PC-9 (cell line): ENCODE data around the gene SEC24C. TPM values are rescaled to one million over a fixed set of nuclear protein-coding genes. Genes with fewer than 3 reads are reported as not detected.

ENCODE experiments used
- BruUV-seq: library from RNA; stranded (reverse); fragments of 400-500 nt; replicated peaks from 2 replicates; lab custom pipeline; 2021; lab: Mats Ljungman, UMichigan
- CTCF ChIA-PET: fragments of 300-600 bp; sonication (Branson Sonifier 250); formaldehyde crosslinking; loops from one replicate; lab custom pipeline; 2022; ENCODE audit warnings: antibody characterized with exemption; lab: Charles Lee
- POLR2A ChIA-PET: fragments of 300-600 bp; sonication (Branson Sonifier 250); formaldehyde crosslinking; loops from one replicate; lab custom pipeline; 2022; ENCODE audit warnings: antibody characterized with exemption; ENCODE audit not compliant: unreplicated experiment; lab: Charles Lee
- DNase-seq, 2 experiments: peaks; one replicate each; pipeline versions ENCODE4 v3.0.0 to v3.0.0-alpha.2; 2015 to 2022; ENCODE audit warnings: mixed read lengths in 1 of 2
- H2AFZ ChIP-seq: fragments of 200-600 bp; sonication (generic); 2 replicates; pipeline ENCODE4 v1.8.1; 2017; ENCODE audit warnings: antibody characterized with exemption
- H3F3A ChIP-seq: fragments of 200-600 bp; sonication (generic); 2 replicates; pipeline ENCODE4 v1.8.1; 2017; ENCODE audit warnings: antibody characterized with exemption, mild to moderate bottlenecking, low read depth; ENCODE audit not compliant: insufficient read depth
- H3K27ac ChIP-seq: fragments of 200-600 bp; sonication (generic); 2 replicates; pipeline ENCODE4 v1.6.1; 2016; ENCODE audit warnings: mixed run types
- H3K27me3 ChIP-seq: fragments of 200-600 bp; sonication (generic); 2 replicates; pipeline ENCODE4 v1.6.1; 2016; ENCODE audit warnings: low read depth, mixed run types; ENCODE audit not compliant: insufficient read depth
- H3K36me3 ChIP-seq: fragments of 200-600 bp; sonication (generic); 2 replicates; pipeline ENCODE4 v1.6.1; 2016; ENCODE audit warnings: low read depth, mixed run types
- H3K4me1 ChIP-seq: fragments of 200-600 bp; sonication (generic); replicated peaks from 2 replicates; pipeline ENCODE4 v1.6.1; 2016; ENCODE audit warnings: mixed run types; ENCODE audit not compliant: insufficient read depth
- H3K4me2 ChIP-seq: fragments of 200-600 bp; sonication (generic); 2 replicates; pipeline ENCODE4 v1.6.1; 2017; ENCODE audit warnings: mixed run types
- H3K4me3 ChIP-seq: fragments of 200-600 bp; sonication (generic); 2 replicates; pipeline ENCODE4 v1.6.1; 2016; ENCODE audit warnings: mixed run types
- H3K79me2 ChIP-seq: fragments of 200-600 bp; sonication (generic); 2 replicates; pipeline ENCODE4 v1.6.1; 2017; ENCODE audit warnings: low read depth, mixed run types
- H3K9me2 ChIP-seq: fragments of 200-600 bp; sonication (generic); 2 replicates; pipeline ENCODE4 v1.8.1; 2017; ENCODE audit warnings: mild to moderate bottlenecking; ENCODE audit not compliant: insufficient read depth
- H3K9me3 ChIP-seq: fragments of 200-600 bp; sonication (generic); 2 replicates; pipeline ENCODE4 v1.8.1; 2016; ENCODE audit warnings: low read depth; ENCODE audit not compliant: insufficient read depth
- H4K20me1 ChIP-seq: fragments of 200-600 bp; sonication (generic); 2 replicates; pipeline ENCODE4 v1.8.1; 2017; ENCODE audit not compliant: insufficient read depth
- CTCF ChIP-seq: fragments of 200-600 bp; sonication (generic); conservative IDR thresholded peaks from 2 replicates; pipeline ENCODE4 v1.6.1; 2017; ENCODE audit warnings: mixed run types, antibody characterized with exemption, mild to moderate bottlenecking, moderate library complexity
- EZH2 ChIP-seq: fragments of 200-600 bp; sonication (generic); IDR thresholded peaks from 2 replicates; pipeline ENCODE4 v1.8.0; 2017; ENCODE audit warnings: antibody characterized with exemption, low read depth
- intact Hi-C: fragments of 100-400 bp; cut with micrococcal nuclease; formaldehyde crosslinking; loops from one replicate; pipeline ENCODE4 v1.10.0; 2022; ENCODE audit not compliant: unreplicated experiment
- total RNA-seq: library from RNA; stranded (reverse); gene quantifications from 2 replicates; pipeline ENCODE4 v1.2.3, GENCODE V29; 2021

The SEC24C gene
- total RNA-seq, 1 experiment from 2014 or later = 105 TPM

- intact Hi-C loops = no loop called here
- no peaks in the 10 kb centered on the region for H4K20me1 ChIP-seq
- H3F3A ChIP-seq = peaks cover 10% of the 10 kb centered on the region; the same call in 1 of the 2 replicates
- no peaks in the 10 kb centered on the region for H3K4me1 ChIP-seq
- no TSS peak for BruUV-seq
- peaks cover 24% of the 10 kb centered on the region; the same call in 1 of the 2 replicates for H3K36me3 ChIP-seq
- ChIA-PET POLR2A (no interaction called here), CTCF (no interaction called here)
- H3K27me3 ChIP-seq = no peaks in the 10 kb centered on the region
- no peaks in the 10 kb centered on the region for H3K9me3 ChIP-seq
- H3K4me3 ChIP-seq = no peak overlapping the region
- H3K4me2 ChIP-seq = no peak overlapping the region
- H3K9me2 ChIP-seq = no peaks in the 10 kb centered on the region
- H3K27ac ChIP-seq = no peak overlapping the region
- H3K79me2 ChIP-seq = no peaks in the 10 kb centered on the region
- peak in 1 of 2 experiments; percentile 16 for DNase-seq
- no peak overlapping the region for H2AFZ ChIP-seq
- no peak for TF ChIP-seq CTCF
- TF ChIP-seq EZH2 = no peak
Observed at GRCh38 chr10:73798927-73799560, 54.9 kb downstream of the SEC24C start.

- peaks cover 22% of the 10 kb centered on the region; the same call in 1 of the 2 replicates for H3K36me3 ChIP-seq
Observed at GRCh38 chr10:73799899-73800559, 55.9 kb downstream of the SEC24C start.

More at GRCh38 chr10:73799899-73800559, 55.9 kb downstream of the SEC24C start:
- H3K4me3 ChIP-seq = no peak overlapping the region
- intact Hi-C loops = no loop called here
- H3K9me2 ChIP-seq = no peaks in the 10 kb centered on the region
- no TSS peak for BruUV-seq
- H3K27me3 ChIP-seq = no peaks in the 10 kb centered on the region
- CTCF ChIA-PET = no interaction called here
- POLR2A ChIA-PET = no interaction called here
- H3K4me1 ChIP-seq = no peaks in the 10 kb centered on the region
- no peak overlapping the region for H3K4me2 ChIP-seq
- no peak for DNase-seq
- no peak overlapping the region for H2AFZ ChIP-seq
- no peaks in the 10 kb centered on the region for H3K79me2 ChIP-seq
- H4K20me1 ChIP-seq = no peaks in the 10 kb centered on the region
- peaks cover 12% of the 10 kb centered on the region; the same call in 1 of the 2 replicates for H3F3A ChIP-seq
- H3K9me3 ChIP-seq = no peaks in the 10 kb centered on the region
- H3K27ac ChIP-seq = no peak overlapping the region
- TF ChIP-seq EZH2 (no peak), CTCF (no peak)
